ENCODE measurements around the gene ZNF70.

Gene ZNF70

GRCh38 chr22:23718371-23719165 lies 32.3 kb downstream of the ZNF70 start:
- no peak for DNase-seq (ENCODE audit: low read depth in 1 of 2, low spot score in 1 of 2)

DNA sequence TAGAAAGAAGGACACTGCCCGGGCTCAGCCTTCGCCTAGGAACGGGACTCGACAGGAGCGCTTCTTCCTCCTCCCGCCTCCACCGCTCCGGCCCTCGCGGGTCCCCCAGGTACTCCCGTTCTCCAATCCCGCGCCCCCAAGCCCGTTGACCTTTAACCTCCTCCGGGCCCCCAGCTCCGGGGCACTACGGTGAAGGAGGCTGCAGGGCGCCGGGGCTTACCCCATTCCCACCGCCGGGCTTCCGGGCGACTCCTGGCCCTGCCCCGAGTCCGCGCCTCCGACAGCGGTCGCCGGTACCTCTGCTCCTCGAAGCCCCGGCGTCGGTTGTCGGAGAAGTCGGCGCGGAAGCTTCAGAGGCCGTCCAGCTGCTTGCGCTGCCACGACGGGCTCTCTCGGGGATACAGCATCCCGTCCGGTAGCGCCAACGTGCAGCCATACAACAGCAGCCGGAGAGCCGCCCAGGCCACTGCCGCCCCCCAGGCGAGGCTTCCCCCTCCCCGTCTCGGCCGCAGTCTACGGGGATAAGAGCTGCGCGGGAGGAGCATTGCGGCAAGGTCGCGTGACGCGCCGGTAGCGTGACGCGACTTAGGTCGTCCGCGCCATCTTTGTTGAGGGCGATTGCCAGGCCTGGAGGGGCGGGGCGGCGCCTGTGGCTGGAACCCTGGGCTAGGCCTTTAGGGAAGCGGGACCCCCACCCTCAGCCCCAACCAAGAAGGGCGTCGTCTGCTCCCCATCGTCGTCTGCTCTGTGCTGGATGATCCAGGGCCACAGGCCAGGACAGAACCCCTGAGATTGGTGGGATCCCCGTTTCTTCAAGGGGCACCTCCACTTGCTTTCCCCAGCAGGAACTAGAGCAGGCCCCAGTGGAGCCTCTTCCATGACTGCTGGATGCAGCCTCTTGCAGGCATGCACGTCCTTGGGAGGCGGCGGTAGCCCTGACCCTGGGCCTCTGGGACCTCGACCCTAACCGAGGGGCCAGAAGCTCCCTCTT lies 33.8 kb downstream of the ZNF70 start:
- peak; percentile 63 to 74 for DNase-seq (ENCODE audit: low read depth in 1 of 2, low spot score in 1 of 2)

DNA sequence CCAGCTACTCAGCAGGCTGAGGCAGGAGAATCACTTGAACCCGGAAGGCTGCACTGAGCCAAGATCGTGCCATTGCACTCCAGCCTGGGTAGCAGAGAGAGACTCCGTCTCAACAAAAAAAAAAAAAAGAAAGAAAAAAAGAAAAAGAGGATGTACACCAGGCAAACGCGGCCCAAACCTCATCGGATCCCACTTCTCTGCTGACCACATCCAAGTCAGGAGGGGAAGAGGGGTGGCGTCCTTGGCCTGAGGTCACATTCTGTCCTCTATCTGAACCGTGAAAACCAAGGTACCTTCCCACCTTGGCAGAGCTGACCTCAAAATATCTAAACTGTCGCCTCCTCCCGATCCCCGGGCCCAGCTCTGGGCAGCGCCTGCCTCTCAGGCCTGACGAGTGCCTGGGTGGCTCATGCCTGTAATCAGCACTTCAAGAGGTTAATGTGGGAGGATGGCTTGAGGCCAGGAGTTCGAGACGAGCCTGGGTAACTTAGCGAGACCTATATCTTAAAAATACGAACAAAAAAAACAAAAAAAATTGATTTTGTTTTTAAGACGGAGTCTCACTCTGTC lies 35.0 kb downstream of the ZNF70 start:
- no peak for DNase-seq (ENCODE audit: low read depth in 1 of 2, low spot score in 1 of 2)

- DNase-seq (ENCODE audit: low read depth in 1 of 2, low spot score in 1 of 2) = no peak
Observed at GRCh38 chr22:23714596-23715578, 36.0 kb downstream of the ZNF70 start.

DNA sequence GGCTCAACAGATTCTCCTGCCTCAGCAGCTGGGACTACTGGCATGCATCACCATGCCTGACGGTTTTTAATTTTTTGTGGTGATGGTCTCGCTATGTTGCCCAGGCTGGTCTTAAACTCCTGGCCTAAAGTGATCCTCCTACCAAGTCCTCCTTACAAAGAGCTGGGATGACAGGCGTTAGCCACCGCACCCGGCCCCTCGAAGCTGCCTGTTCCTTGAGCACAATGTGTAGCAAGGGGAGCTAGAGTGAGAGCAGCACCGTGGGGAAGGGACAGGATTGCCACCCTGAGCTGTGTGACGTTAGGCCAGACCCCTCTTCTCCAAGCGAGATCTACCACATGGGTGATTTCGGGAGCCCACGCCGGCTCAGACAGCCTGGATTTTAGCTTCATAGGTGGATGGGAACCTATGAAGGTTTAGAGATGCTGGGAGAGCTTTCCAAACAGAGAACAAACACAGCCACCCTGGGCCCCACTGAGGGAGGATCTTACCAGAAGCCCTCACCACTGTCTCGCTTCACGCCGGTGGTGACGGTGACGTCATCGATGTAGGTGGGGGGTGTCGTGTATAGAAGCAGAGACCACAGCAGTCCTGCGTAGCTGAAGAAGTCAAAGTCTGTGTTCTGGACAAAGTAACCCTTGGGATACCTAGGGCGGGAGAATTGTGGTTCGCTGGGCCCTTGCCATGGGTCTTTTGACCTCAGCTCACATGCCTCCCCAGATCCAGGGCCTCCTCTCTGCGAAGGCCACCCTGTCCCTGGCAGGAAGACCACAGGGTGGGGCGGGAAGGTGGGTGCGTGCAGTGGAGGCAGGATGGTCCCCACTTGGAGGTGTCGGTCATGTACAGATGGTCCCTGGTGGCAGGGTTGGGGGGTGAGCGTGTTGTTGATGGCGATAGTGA lies 37.0 kb downstream of the ZNF70 start:
- no peak for DNase-seq (ENCODE audit: low read depth in 1 of 2, low spot score in 1 of 2)

GRCh38 chr22:23712256-23712655 lies 38.7 kb downstream of the ZNF70 start:
- no peak for DNase-seq (ENCODE audit: low read depth in 1 of 2, low spot score in 1 of 2)

- no peak for DNase-seq (ENCODE audit: low read depth in 1 of 2, low spot score in 1 of 2)
Observed at GRCh38 chr22:23709107-23709506, 41.8 kb downstream of the ZNF70 start.

GRCh38 chr22:23708270-23708669 lies 42.6 kb downstream of the ZNF70 start:
- DNase-seq (ENCODE audit: low read depth in 1 of 2, low spot score in 1 of 2) = no peak

- DNase-seq (ENCODE audit: low read depth in 1 of 2, low spot score in 1 of 2) = no peak
Observed at GRCh38 chr22:23705358-23705757, 45.6 kb downstream of the ZNF70 start.

DNA sequence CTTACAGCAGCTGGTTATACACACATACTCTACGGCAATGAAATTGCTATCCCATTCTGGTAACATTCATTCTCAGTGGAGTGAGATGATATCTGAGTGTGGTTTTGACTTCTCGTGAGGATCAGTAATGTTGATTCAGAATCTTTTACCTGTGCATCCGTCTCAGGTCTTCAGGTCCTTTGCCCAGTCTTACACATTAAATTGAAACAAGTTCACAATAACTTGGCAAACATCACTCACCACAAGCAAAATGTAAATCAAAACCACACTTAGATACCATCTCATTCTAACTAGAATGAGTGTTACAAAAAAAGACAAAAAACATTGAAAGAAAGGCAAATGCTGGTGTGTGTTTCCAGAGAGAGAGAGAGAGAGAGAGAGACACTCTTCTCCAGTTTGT lies 46.1 kb downstream of the ZNF70 start:
- no peak for DNase-seq (ENCODE audit: low read depth in 1 of 2, low spot score in 1 of 2)

- no peak for DNase-seq (ENCODE audit: low read depth in 1 of 2, low spot score in 1 of 2)
Observed at GRCh38 chr22:23704062-23704461, 46.9 kb downstream of the ZNF70 start.

- no peak for DNase-seq (ENCODE audit: low read depth in 1 of 2, low spot score in 1 of 2)
Observed at GRCh38 chr22:23700706-23701105, 50.2 kb downstream of the ZNF70 start.

GRCh38 chr22:23698673-23699235 lies 52.2 kb downstream of the ZNF70 start:
- no peak for DNase-seq (ENCODE audit: low read depth in 1 of 2, low spot score in 1 of 2)

DNA sequence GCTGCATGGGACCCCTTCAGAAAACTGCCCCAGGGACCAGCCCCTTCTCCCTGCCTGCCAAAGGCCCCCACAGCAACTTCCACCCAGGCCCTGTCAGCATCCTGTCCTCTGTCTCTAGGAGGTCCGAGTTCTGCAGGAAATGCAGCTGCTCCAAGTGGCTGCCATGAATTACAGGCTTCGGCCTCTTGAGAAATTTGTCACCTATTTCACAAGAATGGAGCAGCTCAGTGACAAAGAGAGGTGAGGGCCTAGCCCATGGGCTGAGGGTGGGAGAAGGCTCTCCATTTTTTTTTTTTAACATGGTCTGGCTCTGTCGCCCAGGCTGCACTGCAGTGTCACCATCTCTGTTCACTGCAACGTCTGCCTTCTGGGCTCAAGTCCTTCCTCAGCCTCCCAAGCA lies 52.8 kb downstream of the ZNF70 start:
- no peak for DNase-seq (ENCODE audit: low read depth in 1 of 2, low spot score in 1 of 2)

DNA sequence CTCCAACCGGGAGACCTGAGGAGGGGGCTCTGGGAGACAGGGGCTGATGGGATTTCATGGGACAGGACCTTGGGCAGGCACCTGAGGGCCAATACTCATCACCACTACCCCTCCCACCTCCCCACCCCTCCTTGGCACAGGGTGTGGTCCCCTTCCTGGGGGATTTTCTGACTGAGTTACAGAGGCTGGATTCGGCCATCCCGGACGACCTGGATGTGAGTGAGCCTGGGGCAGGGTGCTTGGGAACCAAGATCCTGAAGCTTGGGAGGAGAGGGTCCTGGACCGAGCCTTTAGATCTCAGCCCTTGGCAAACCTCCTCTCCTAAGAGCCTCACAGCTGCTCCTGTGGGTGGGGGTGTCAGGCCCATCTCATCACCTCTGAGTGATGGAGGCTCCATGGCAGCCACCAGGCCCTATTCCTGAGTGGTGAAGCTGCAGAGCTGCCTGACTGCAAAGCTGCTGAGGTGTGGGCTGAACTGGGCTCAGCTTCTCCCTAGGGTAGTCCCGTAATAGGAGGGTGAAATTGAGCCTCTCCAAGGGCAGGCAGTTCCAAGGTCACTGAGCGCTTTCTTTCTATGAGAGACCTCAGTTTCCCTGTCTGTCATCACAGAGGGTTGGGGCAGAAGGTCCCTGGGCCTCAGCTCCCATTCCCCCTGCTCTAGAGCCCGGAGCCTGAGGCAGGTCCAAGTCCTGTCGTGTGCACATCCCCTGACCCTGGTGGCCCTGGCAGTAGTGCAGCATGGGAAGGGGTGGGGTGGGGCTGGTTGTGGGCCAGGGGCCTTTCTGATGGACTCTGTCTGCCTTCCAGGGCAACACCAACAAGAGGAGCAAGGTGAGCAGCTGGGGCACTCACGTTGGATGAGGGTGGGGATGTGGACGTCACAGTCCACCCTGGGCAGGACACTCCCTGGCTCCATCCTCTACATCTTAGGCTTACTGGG lies 53.6 kb downstream of the ZNF70 start:
- no peak for DNase-seq (ENCODE audit: low read depth in 1 of 2, low spot score in 1 of 2)

GRCh38 chr22:23696326-23696851 lies 54.5 kb downstream of the ZNF70 start:
- DNase-seq (ENCODE audit: low read depth in 1 of 2, low spot score in 1 of 2) = peak; percentile 46 to 52

- no peak for DNase-seq (ENCODE audit: low read depth in 1 of 2, low spot score in 1 of 2)
Observed at GRCh38 chr22:23695571-23696325, 55.2 kb downstream of the ZNF70 start.

Measured in stimulated activated CD4-positive, alpha-beta T cell treated with anti-CD3 and anti-CD28 coated beads, Interleukin-15, amount 100 ng/mL, for 1 hour (primary cell).